SK-N-SH (cell line): ENCODE measurements around the gene AP4M1. TPM values are rescaled to one million over a fixed set of nuclear protein-coding genes. Genes with fewer than 3 reads are reported as not detected.

Experiments
- CTCF ChIA-PET: fragments of 300-600, 350-600 bp; formaldehyde crosslinking; extraction: SDS; loops from one replicate; lab custom pipeline; 2021; lab: Yijun Ruan, JAX
- POLR2A ChIA-PET: fragments of 350-600 bp; sonication (Branson Sonifier 250); formaldehyde crosslinking; extraction: SDS; loops from one replicate; lab custom pipeline; 2020; ENCODE audit warnings: antibody characterized with exemption, inconsistent platforms; lab: Yijun Ruan, JAX
- DNase-seq: peaks from one replicate; pipeline ENCODE4 v3.0.0; 2012
- H2AFZ ChIP-seq: fragments of 200-600 bp; sonication (generic); 2 replicates; pipeline ENCODE4 v1.8.1; 2016; ENCODE audit warnings: antibody characterized with exemption, mild to moderate bottlenecking, low read depth
- H3F3A ChIP-seq: fragments of 200-600 bp; sonication (generic); replicated peaks from 2 replicates; pipeline ENCODE3; 2016; ENCODE audit warnings: antibody characterized with exemption, mild to moderate bottlenecking; ENCODE audit not compliant: insufficient read depth
- H3K27ac ChIP-seq, 2 experiments: fragments of 200-500 bp in 1 of 2; fragments of 200-600 bp in 1 of 2; sonication (Bioruptor generic) in 1 of 2; sonication (generic), shearing (Covaris generic) in 1 of 2; 2 replicates each; pipeline versions ENCODE4 v1.5.1 to v1.6.1; 2014 to 2016; ENCODE audit warnings: low read depth in 2 of 2, inconsistent platforms in 1 of 2, low read length in 1 of 2, mild to moderate bottlenecking in 1 of 2, mixed read lengths in 1 of 2
- H3K27me3 ChIP-seq: fragments of 200-600 bp; sonication (generic), shearing (Covaris generic); 2 replicates; pipeline ENCODE4 v1.6.1; 2016; ENCODE audit warnings: mixed run types; ENCODE audit not compliant: insufficient read depth
- H3K36me3 ChIP-seq, 2 experiments: fragments of 200-500 bp in 1 of 2; fragments of 200-600 bp in 1 of 2; sonication (Bioruptor generic) in 1 of 2; sonication (generic) in 1 of 2; replicated peaks in 1 of 2; 2 replicates each; pipeline versions ENCODE3 to v1.5.1; 2014 to 2016; ENCODE audit warnings: low read length in 1 of 2, mild to moderate bottlenecking in 1 of 2; ENCODE audit not compliant: insufficient read depth in 2 of 2, control insufficient read depth in 1 of 2
- H3K4me1 ChIP-seq, 2 experiments: fragments of 200-500 bp in 1 of 2; fragments of 200-600 bp in 1 of 2; sonication (Bioruptor generic) in 1 of 2; sonication (generic), shearing (Covaris generic) in 1 of 2; 2 replicates each; pipeline versions ENCODE4 v1.5.1 to v1.6.1; 2014 to 2016; ENCODE audit warnings: low read depth in 1 of 2, low read length in 1 of 2, mixed run types in 1 of 2; ENCODE audit not compliant: insufficient read depth in 2 of 2, control insufficient read depth in 1 of 2
- H3K4me2 ChIP-seq: fragments of 200-600 bp; sonication (generic), shearing (Covaris generic); 2 replicates; pipeline ENCODE4 v1.6.1; 2017; ENCODE audit warnings: mixed run types
- H3K4me3 ChIP-seq, 2 experiments: fragments of 200-500 bp in 1 of 2; fragments of 200-600 bp in 1 of 2; sonication (Bioruptor generic) in 1 of 2; sonication (generic), shearing (Covaris generic) in 1 of 2; 2 replicates each; pipeline versions ENCODE4 v1.5.1 to v1.8.1; 2014 to 2016; ENCODE audit warnings: low read depth in 2 of 2, inconsistent platforms in 1 of 2, low read length in 1 of 2, mild to moderate bottlenecking in 1 of 2, mixed read lengths in 1 of 2, moderate library complexity in 1 of 2
- H3K79me2 ChIP-seq: fragments of 200-600 bp; sonication (generic); 2 replicates; pipeline ENCODE4 v1.8.1; 2017; ENCODE audit warnings: mild to moderate bottlenecking; ENCODE audit not compliant: insufficient read depth
- H3K9ac ChIP-seq: fragments of 200-600 bp; sonication (generic); 2 replicates; pipeline ENCODE4 v1.6.1; 2017; ENCODE audit warnings: mixed run types
- H3K9me2 ChIP-seq: fragments of 200-600 bp; sonication (generic); 2 replicates; pipeline ENCODE4 v1.6.1; 2017; ENCODE audit warnings: mixed run types
- H3K9me3 ChIP-seq: fragments of 200-600 bp; sonication (generic); 2 replicates; pipeline ENCODE4 v1.6.1; 2017; ENCODE audit warnings: mixed run types, mild to moderate bottlenecking, moderate library complexity
- H4K20me1 ChIP-seq: fragments of 200-600 bp; sonication (generic); 2 replicates; pipeline ENCODE4 v1.6.1; 2017; ENCODE audit warnings: mild to moderate bottlenecking, mixed run types; ENCODE audit not compliant: insufficient read depth
- CTCF ChIP-seq: fragments of 200-600 bp; sonication (generic); IDR thresholded peaks from 2 replicates; pipeline ENCODE4 v1.6.1; 2017; ENCODE audit warnings: antibody characterized with exemption, mild to moderate bottlenecking, moderate library complexity
- ELF1 ChIP-seq: IDR thresholded peaks from 2 replicates; pipeline ENCODE4 v1.4.0; 2012
- EZH2phosphoT487 ChIP-seq: fragments of 200-600 bp; sonication (generic); IDR thresholded peaks from 2 replicates; pipeline ENCODE4 v1.6.1; 2017; ENCODE audit warnings: low read depth, mixed run types, mild to moderate bottlenecking, antibody characterized with exemption, moderate library complexity, borderline replicate concordance
- FOSL2 ChIP-seq: IDR thresholded peaks from 2 replicates; pipeline ENCODE4 v1.4.0; 2012; ENCODE audit warnings: low read depth, mild to moderate bottlenecking, moderate library complexity, borderline replicate concordance
- FOXJ3 ChIP-seq: sonication (generic); formaldehyde crosslinking; IDR thresholded peaks from 2 replicates; pipeline ENCODE4 v1.5.1; 2020; ENCODE audit warnings: mild to moderate bottlenecking, missing genetic modification reagents
- GATA2 ChIP-seq: sonication (generic); formaldehyde crosslinking; IDR thresholded peaks from 2 replicates; pipeline ENCODE4 v1.5.0; 2020; ENCODE audit warnings: mild to moderate bottlenecking, missing genetic modification reagents
- MXI1 ChIP-seq: IDR thresholded peaks from 2 replicates; pipeline ENCODE4 v1.6.1; 2012; ENCODE audit warnings: mild to moderate bottlenecking, low read depth, low read length, improper control_type of control experiment
- NRF1 ChIP-seq: IDR thresholded peaks from 2 replicates; pipeline ENCODE4 v1.6.1; 2012; ENCODE audit warnings: low read depth, mild to moderate bottlenecking, low read length
- POLR2AphosphoS5 ChIP-seq: IDR thresholded peaks from 2 replicates; pipeline ENCODE4 v1.6.1; 2012; ENCODE audit warnings: low read depth, low read length
- RAD21 ChIP-seq: IDR thresholded peaks from 2 replicates; pipeline ENCODE4 v1.6.1; 2012; ENCODE audit warnings: mild to moderate bottlenecking, low read length
- SMC3 ChIP-seq: IDR thresholded peaks from 2 replicates; pipeline ENCODE4 v1.6.1; 2012; ENCODE audit warnings: low read depth, low read length, improper control_type of control experiment
- TCF12 ChIP-seq: IDR thresholded peaks from 2 replicates; pipeline ENCODE4 v1.4.0; 2012
- TEAD4 ChIP-seq: IDR thresholded peaks from 2 replicates; pipeline ENCODE4 v1.4.0; 2012; ENCODE audit warnings: mild to moderate bottlenecking, borderline replicate concordance; ENCODE audit not compliant: insufficient read depth
- WGBS: methylation state at CpG from one replicate; pipeline ENCODE4 v1.1.6; 2017; ENCODE audit warnings: low lambda C conversion rate; 5-methylcytosine and 5-hydroxymethylcytosine counted together
- polyA plus RNA-seq, 3 experiments: library from polyadenylated mRNA; depleted of rRNA; stranded (reverse); fragments of >200 nt; gene quantifications; 2 replicates each; pipeline ENCODE4 v1.2.3, GENCODE V29; 2012
- TF ChIP-seq, protein P1 (sequence below): IDR thresholded peaks from 2 replicates; pipeline ENCODE4 v1.4.0; 2012; ENCODE audit warnings: low read depth, borderline replicate concordance

AP4M1 gene
- polyA plus RNA-seq, 1 of the 3 experiments (the other 2 are of a cell fraction) = 35.0 TPM

GRCh38 chr7:100132697-100133151 lies 31.3 kb downstream of the AP4M1 start:
- ChIA-PET POLR2A (interaction anchor here (1.0 to 3.1 kb wide), 3 partner anchors 16 to 31 kb away, joined by 3 to 12 read pairs (median 4); partner anchors contain the start of genes AP4M1, LAMTOR4 and MCM7), CTCF (interaction anchor here (0.6 to 13.6 kb wide), 51 partner anchors 8 to 1256 kb away, joined by 3 to 262 read pairs (median 6); partner anchors contain the start of genes AP4M1, CNPY4, COPS6 and GAL3ST4)
- peaks cover 5 to 10% of the 10 kb centered on the region in 2 experiments; a peak in 2 of 4 replicates for H3K4me1 ChIP-seq
- WGBS = 17% methylated on average over 3 of the region's 3 CpGs
- peak; percentile 89 for DNase-seq
- no peaks in the 10 kb centered on the region for H4K20me1 ChIP-seq
- H3K9ac ChIP-seq = no peak overlapping the region
- no peaks in the 10 kb centered on the region for H3K9me3 ChIP-seq
- H2AFZ ChIP-seq = peak overlapping the region; percentile 54; the same call in 1 of the 2 replicates
- no peak for TF ChIP-seq POLR2AphosphoS5
- peak; percentile 97 for TF ChIP-seq RAD21
- TF ChIP-seq EZH2phosphoT487 = no peak
- TF ChIP-seq, protein P1, sequence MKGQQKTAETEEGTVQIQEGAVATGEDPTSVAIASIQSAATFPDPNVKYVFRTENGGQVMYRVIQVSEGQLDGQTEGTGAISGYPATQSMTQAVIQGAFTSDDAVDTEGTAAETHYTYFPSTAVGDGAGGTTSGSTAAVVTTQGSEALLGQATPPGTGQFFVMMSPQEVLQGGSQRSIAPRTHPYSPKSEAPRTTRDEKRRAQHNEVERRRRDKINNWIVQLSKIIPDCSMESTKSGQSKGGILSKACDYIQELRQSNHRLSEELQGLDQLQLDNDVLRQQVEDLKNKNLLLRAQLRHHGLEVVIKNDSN = no peak
- no peak for TF ChIP-seq ELF1
- TF ChIP-seq CTCF = peak; percentile 97
- TF ChIP-seq GATA2 (CRISPR knock-in tag) = 0 out of 2 replicates have a peak, but pooled peaks have one; percentile 40
- no peak for TF ChIP-seq NRF1
- no peak for TF ChIP-seq MXI1
- TF ChIP-seq SMC3 = peak; percentile 97
- no peak for TF ChIP-seq FOSL2
- TF ChIP-seq FOXJ3 = 0 out of 2 replicates have a peak, but pooled peaks have one; percentile 2
- no peak for TF ChIP-seq TCF12
- no peak for TF ChIP-seq TEAD4
- no peak overlapping the region for H3K4me2 ChIP-seq
- 0 out of 4 replicates have a peak overlapping the region, but pooled peaks of 1 of the 2 experiments have one; percentile 1 for H3K27ac ChIP-seq
- H3K36me3 ChIP-seq = no peaks in the 10 kb centered on the region
- H3K4me3 ChIP-seq = peak overlapping the region in 1 of 2 experiments; percentile 6; a peak in 1 of 4 replicates
- no peaks in the 10 kb centered on the region for H3K9me2 ChIP-seq
- H3F3A ChIP-seq = peaks cover 27% of the 10 kb centered on the region
- H3K27me3 ChIP-seq = no peaks in the 10 kb centered on the region
- H3K79me2 ChIP-seq = no peaks in the 10 kb centered on the region
